Breast epithelium (tissue), 3 donors: Measurements from ENCODE around the gene ITM2B.

ENCODE experiments used
- CTCF ChIP-seq, 3 donors: fragments of 450-650 bp; IDR thresholded peaks; one replicate each; pipeline ENCODE4 v1.5.1; 2016 to 2017; ENCODE audit warnings: antibody characterized with exemption in 3 of 3, mild to moderate bottlenecking in 3 of 3, moderate library complexity in 3 of 3
- POLR2A ChIP-seq: fragments of 450-650 bp; IDR thresholded peaks from one replicate; pipeline ENCODE4 v1.6.1; 2016; ENCODE audit warnings: antibody characterized with exemption, mild to moderate bottlenecking, moderate library complexity

GRCh38 chr13:48318821-48319511 is 86.0 kb downstream of the ITM2B start:
- TF ChIP-seq CTCF (IDR thresholded peaks at IDR 0.05) (no peak), POLR2A (no peak)
